SJCRH30 (cell line): Measurements from ENCODE around the gene GPC5. TPM values are rescaled to one million over a fixed set of nuclear protein-coding genes. Genes with fewer than 3 reads are reported as not detected.
A peak's percentile ranks its signal among the peaks of the same experiment; 100 is the strongest.
"Not testable (repeated sequence)": the region's sequence is repeated elsewhere in the genome, so short reads cannot be mapped to it uniquely, and the experiment has no call there.

Experiments used
- DNase-seq, 2 experiments: peaks; one replicate each; pipeline ENCODE4 v3.0.0-alpha.2; 2015 to 2020
- H3K27ac ChIP-seq: fragments of 250-450 bp; sonication (Bioruptor Pico); 2 replicates; pipeline ENCODE4 v1.5.1; 2020; ENCODE audit warnings: mild to moderate bottlenecking, moderate library complexity
- H3K27me3 ChIP-seq: fragments of 250-450 bp; sonication (Bioruptor Pico); 2 replicates; pipeline ENCODE4 v1.5.1; 2020; ENCODE audit warnings: mild to moderate bottlenecking, moderate library complexity
- H3K36me3 ChIP-seq: fragments of 250-450 bp; sonication (Bioruptor Pico); 2 replicates; pipeline ENCODE4 v1.5.1; 2020; ENCODE audit warnings: mild to moderate bottlenecking, moderate library complexity
- H3K4me1 ChIP-seq: fragments of 250-450 bp; sonication (Bioruptor Pico); 2 replicates; pipeline ENCODE4 v1.5.1; 2020; ENCODE audit warnings: mild to moderate bottlenecking, moderate library complexity
- H3K4me3 ChIP-seq: fragments of 250-450 bp; sonication (Bioruptor Pico); 2 replicates; pipeline ENCODE4 v1.5.1; 2020; ENCODE audit warnings: mild to moderate bottlenecking, moderate library complexity
- H3K9me3 ChIP-seq: fragments of 250-450 bp; sonication (Bioruptor Pico); replicated peaks from 2 replicates; pipeline ENCODE4 v1.5.1; 2020; ENCODE audit warnings: mild to moderate bottlenecking, moderate library complexity
- total RNA-seq: library from RNA; depleted of rRNA; stranded (reverse); fragments of >200 nt; shearing (Covaris generic); gene quantifications from 2 replicates; pipeline ENCODE4 v1.2.3, GENCODE V29; 2014

The GPC5 gene
- total RNA-seq, 1 experiment from 2014 or later, result 0.49 TPM

GRCh38 chr13:92829930-92830329 lies 1431.5 kb downstream of the GPC5 start:
- DNase-seq, result no peak
- H3K27me3 ChIP-seq, result no peaks in the 10 kb centered on the region
- H3K36me3 ChIP-seq, result no peaks in the 10 kb centered on the region

GRCh38 chr13:92830821-92831220 lies 1432.4 kb downstream of the GPC5 start:
- no peaks in the 10 kb centered on the region for H3K27me3 ChIP-seq
- H3K4me1 ChIP-seq, result peaks cover 4% of the 10 kb centered on the region; the same call in 1 of the 2 replicates
- H3K9me3 ChIP-seq, result no peaks in the 10 kb centered on the region
- H3K4me3 ChIP-seq, result no peak overlapping the region
- no peak overlapping the region for H3K27ac ChIP-seq
- H3K36me3 ChIP-seq, result no peaks in the 10 kb centered on the region
- DNase-seq, result no peak

More at GRCh38 chr13:92829930-92830329, 1431.5 kb downstream of the GPC5 start:
- no peak overlapping the region for H3K4me3 ChIP-seq
- no peaks in the 10 kb centered on the region for H3K9me3 ChIP-seq
- H3K27ac ChIP-seq, result no peak overlapping the region
- peaks cover 6% of the 10 kb centered on the region; the same call in 1 of the 2 replicates for H3K4me1 ChIP-seq

GRCh38 chr13:92833071-92833470 lies 1434.7 kb downstream of the GPC5 start:
- Histone ChIP-seq H3K27me3 (no peaks in the 10 kb centered on the region), H3K4me1 (no peaks in the 10 kb centered on the region), H3K36me3 (no peaks in the 10 kb centered on the region), H3K9me3 (no peaks in the 10 kb centered on the region), H3K4me3 (no peak overlapping the region), H3K27ac (no peak overlapping the region)
- DNase-seq, result no peak

- no peak for DNase-seq
- H3K36me3 ChIP-seq, result no peaks in the 10 kb centered on the region
- H3K4me3 ChIP-seq, result no peak overlapping the region
- no peaks in the 10 kb centered on the region for H3K9me3 ChIP-seq
- H3K27ac ChIP-seq, result no peak overlapping the region
- no peaks in the 10 kb centered on the region for H3K4me1 ChIP-seq
- no peaks in the 10 kb centered on the region for H3K27me3 ChIP-seq
These were observed 1437.8 kb downstream of the GPC5 start for GRCh38 chr13:92836171-92836570.

- H3K9me3 ChIP-seq, result no peaks in the 10 kb centered on the region
- no peak for DNase-seq
- H3K36me3 ChIP-seq, result no peaks in the 10 kb centered on the region
- no peak overlapping the region for H3K4me3 ChIP-seq
- no peaks in the 10 kb centered on the region for H3K27me3 ChIP-seq
- H3K27ac ChIP-seq, result no peak overlapping the region
- H3K4me1 ChIP-seq, result peaks cover 5% of the 10 kb centered on the region; the same call in 1 of the 2 replicates
These were observed 1440.4 kb downstream of the GPC5 start for GRCh38 chr13:92838786-92839185.

- Histone ChIP-seq H3K27ac (no peak overlapping the region), H3K9me3 (no peaks in the 10 kb centered on the region), H3K4me3 (no peak overlapping the region), H3K36me3 (no peaks in the 10 kb centered on the region), H3K4me1 (peaks cover 7% of the 10 kb centered on the region; the same call in 1 of the 2 replicates), H3K27me3 (no peaks in the 10 kb centered on the region)
- no peak for DNase-seq
These were observed 1443.7 kb downstream of the GPC5 start for GRCh38 chr13:92842145-92842544.

GRCh38 chr13:92843549-92843948 lies 1445.1 kb downstream of the GPC5 start:
- peaks cover 7% of the 10 kb centered on the region; the same call in 1 of the 2 replicates for H3K4me1 ChIP-seq
- no peaks in the 10 kb centered on the region for H3K27me3 ChIP-seq
- no peaks in the 10 kb centered on the region for H3K36me3 ChIP-seq
- peak overlapping the region; percentile 22 for H3K27ac ChIP-seq
- no peak overlapping the region for H3K4me3 ChIP-seq
- peak in 1 of 2 experiments; percentile 59 for DNase-seq
- no peaks in the 10 kb centered on the region for H3K9me3 ChIP-seq

- H3K36me3 ChIP-seq, result no peaks in the 10 kb centered on the region
- H3K27ac ChIP-seq, result no peak overlapping the region
- no peaks in the 10 kb centered on the region for H3K27me3 ChIP-seq
- DNase-seq, result no peak
- no peaks in the 10 kb centered on the region for H3K4me1 ChIP-seq
- no peaks in the 10 kb centered on the region for H3K9me3 ChIP-seq
- no peak overlapping the region for H3K4me3 ChIP-seq
These were observed 1451.0 kb downstream of the GPC5 start for GRCh38 chr13:92849381-92849780.

GRCh38 chr13:92864584-92865284 lies 1466.3 kb downstream of the GPC5 start:
- no peaks in the 10 kb centered on the region for H3K9me3 ChIP-seq
- H3K4me1 ChIP-seq, result no peaks in the 10 kb centered on the region
- no peaks in the 10 kb centered on the region for H3K36me3 ChIP-seq
- DNase-seq, result no peak
- no peaks in the 10 kb centered on the region for H3K27me3 ChIP-seq
- H3K4me3 ChIP-seq, result no peak overlapping the region
- H3K27ac ChIP-seq, result no peak overlapping the region

GRCh38 chr13:92873029-92873428 lies 1474.6 kb downstream of the GPC5 start:
- no peak overlapping the region for H3K4me3 ChIP-seq
- no peaks in the 10 kb centered on the region for H3K9me3 ChIP-seq
- H3K27ac ChIP-seq, result no peak overlapping the region
- DNase-seq, result no peak
- no peaks in the 10 kb centered on the region for H3K36me3 ChIP-seq
- H3K27me3 ChIP-seq, result no peaks in the 10 kb centered on the region
- no peaks in the 10 kb centered on the region for H3K4me1 ChIP-seq

- Histone ChIP-seq H3K27ac (no peak overlapping the region), H3K9me3 (no peaks in the 10 kb centered on the region), H3K4me1 (no peaks in the 10 kb centered on the region), H3K27me3 (no peaks in the 10 kb centered on the region), H3K36me3 (no peaks in the 10 kb centered on the region), H3K4me3 (no peak overlapping the region)
- DNase-seq, result no peak
These were observed 1488.2 kb downstream of the GPC5 start for GRCh38 chr13:92886535-92887077.

- H3K27ac ChIP-seq, result no peak overlapping the region
- no peak overlapping the region for H3K4me3 ChIP-seq
- DNase-seq, result no peak
- H3K36me3 ChIP-seq, result no peaks in the 10 kb centered on the region
- no peaks in the 10 kb centered on the region for H3K4me1 ChIP-seq
- no peaks in the 10 kb centered on the region for H3K9me3 ChIP-seq
- H3K27me3 ChIP-seq, result no peaks in the 10 kb centered on the region
These were observed 1496.0 kb downstream of the GPC5 start for GRCh38 chr13:92894447-92894846.

- H3K4me1 ChIP-seq, result no peaks in the 10 kb centered on the region
- no peaks in the 10 kb centered on the region for H3K27me3 ChIP-seq
- no peaks in the 10 kb centered on the region for H3K9me3 ChIP-seq
- no peak overlapping the region for H3K27ac ChIP-seq
- peak; percentile 6 to 55 for DNase-seq
- no peak overlapping the region for H3K4me3 ChIP-seq
- no peaks in the 10 kb centered on the region for H3K36me3 ChIP-seq
These were observed 1498.4 kb downstream of the GPC5 start for GRCh38 chr13:92896842-92897241.

GRCh38 chr13:92898946-92899345 lies 1500.5 kb downstream of the GPC5 start:
- H3K27ac ChIP-seq, H3K4me3 ChIP-seq: not testable (repeated sequence)

GRCh38 chr13:92900446-92900845 lies 1502.0 kb downstream of the GPC5 start:
- H3K4me3 ChIP-seq, result no peak overlapping the region
- H3K36me3 ChIP-seq, result no peaks in the 10 kb centered on the region
- DNase-seq, result no peak
- no peak overlapping the region for H3K27ac ChIP-seq
- no peaks in the 10 kb centered on the region for H3K9me3 ChIP-seq
- H3K27me3 ChIP-seq, result no peaks in the 10 kb centered on the region
- H3K4me1 ChIP-seq, result no peaks in the 10 kb centered on the region

More at GRCh38 chr13:92898946-92899345, 1500.5 kb downstream of the GPC5 start:
- DNase-seq, H3K36me3 ChIP-seq, H3K9me3 ChIP-seq, H3K27me3 ChIP-seq, H3K4me1 ChIP-seq: not testable (repeated sequence)

GRCh38 chr13:92901739-92902138 lies 1503.3 kb downstream of the GPC5 start:
- Histone ChIP-seq H3K36me3 (no peaks in the 10 kb centered on the region), H3K27ac (no peak overlapping the region), H3K4me3 (no peak overlapping the region), H3K9me3 (no peaks in the 10 kb centered on the region), H3K27me3 (no peaks in the 10 kb centered on the region), H3K4me1 (no peaks in the 10 kb centered on the region)
- DNase-seq, result no peak
